SU-DHL-6 (cell line): Measurements from ENCODE around the gene MGMT.

Experiments used
- H2AFZ ChIP-seq: fragments of 200-600 bp; sonication (generic); 2 replicates; pipeline ENCODE4 v1.6.1; 2014; ENCODE audit warnings: low read depth, mild to moderate bottlenecking, moderate library complexity, mixed read lengths, antibody characterized with exemption, low read length; ENCODE audit not compliant: severe bottlenecking
- H3F3A ChIP-seq: fragments of 200-600 bp; shearing (Covaris generic); 2 replicates; pipeline ENCODE4 v1.6.0; 2016; ENCODE audit warnings: antibody characterized with exemption, mild to moderate bottlenecking; ENCODE audit not compliant: insufficient read depth
- H3K27ac ChIP-seq: fragments of 200-600 bp; sonication (generic); 2 replicates; pipeline ENCODE4 v1.5.1; 2016; ENCODE audit warnings: low read depth, mild to moderate bottlenecking, low read length, moderate library complexity, mixed read lengths
- H3K27me3 ChIP-seq: fragments of 200-600 bp; sonication (generic), shearing (Covaris generic); 2 replicates; pipeline ENCODE4 v1.6.0; 2014; ENCODE audit warnings: mild to moderate bottlenecking, low read length
- H3K36me3 ChIP-seq: fragments of 200-600 bp; sonication (generic); 2 replicates; pipeline ENCODE4 v1.6.1; 2014; ENCODE audit warnings: mild to moderate bottlenecking, low read length, mixed read lengths
- H3K4me2 ChIP-seq: fragments of 300-600, 200-600 bp; shearing (Covaris generic), sonication (generic); 2 replicates; pipeline ENCODE4 v1.6.0; 2014; ENCODE audit warnings: low read length, low read depth, mild to moderate bottlenecking; ENCODE audit not compliant: poor library complexity, severe bottlenecking
- H3K4me3 ChIP-seq: fragments of 200-600 bp; sonication (generic); 2 replicates; pipeline ENCODE4 v1.5.1; 2014; ENCODE audit warnings: antibody characterized with exemption, low read length, mild to moderate bottlenecking, mixed read lengths; ENCODE audit not compliant: insufficient read depth, poor library complexity, severe bottlenecking
- H3K79me2 ChIP-seq: fragments of 200-600 bp; sonication (generic); 2 replicates; pipeline ENCODE4 v1.6.1; 2014; ENCODE audit warnings: mild to moderate bottlenecking, low read length, moderate library complexity; ENCODE audit not compliant: insufficient read depth
- H3K9ac ChIP-seq: fragments of 200-600 bp; sonication (generic); 2 replicates; pipeline ENCODE4 v1.7.0; 2014; ENCODE audit warnings: mild to moderate bottlenecking, low read length
- H3K9me2 ChIP-seq: fragments of 200-600 bp; sonication (generic); replicated peaks from 2 replicates; pipeline ENCODE4 v1.6.1; 2014; ENCODE audit warnings: low read length; ENCODE audit not compliant: insufficient read depth
- H3K9me3 ChIP-seq: fragments of 200-600 bp; sonication (generic); 2 replicates; pipeline ENCODE4 v1.6.1; 2014; ENCODE audit warnings: low read length, mixed read lengths; ENCODE audit not compliant: insufficient read depth
- H4K20me1 ChIP-seq: fragments of 200-600 bp; sonication (generic); 2 replicates; pipeline ENCODE4 v1.6.1; 2014; ENCODE audit warnings: low read depth, mild to moderate bottlenecking, antibody characterized with exemption, low read length, moderate library complexity, mixed read lengths
- CTCF ChIP-seq: fragments of 200-600 bp; sonication (generic); IDR thresholded peaks from one replicate; pipeline ENCODE4 v1.5.1; 2017; ENCODE audit warnings: antibody characterized with exemption, mild to moderate bottlenecking, low read length, moderate library complexity; ENCODE audit not compliant: insufficient read depth, poor library complexity, severe bottlenecking
- EZH2phosphoT487 ChIP-seq: fragments of 200-600 bp; sonication (generic), shearing (Covaris generic); conservative IDR thresholded peaks from 2 replicates; pipeline ENCODE4 v1.6.1; 2018; ENCODE audit warnings: mild to moderate bottlenecking, antibody characterized with exemption, low read length, moderate library complexity, mixed read lengths

Gene MGMT

GRCh38 chr10:129755158-129755591 is 288.1 kb downstream of the MGMT start:
- Histone ChIP-seq H3K36me3 (no peaks in the 10 kb centered on the region), H3K4me3 (no peak overlapping the region), H3K79me2 (no peaks in the 10 kb centered on the region), H3F3A (no peaks in the 10 kb centered on the region), H3K27me3 (no peaks in the 10 kb centered on the region), H4K20me1 (no peaks in the 10 kb centered on the region; the same call in 1 of the 2 replicates), H3K9me2 (no peaks in the 10 kb centered on the region), H3K27ac (no peak overlapping the region), H3K4me2 (no peak overlapping the region), H3K9ac (no peak overlapping the region), H3K9me3 (no peaks in the 10 kb centered on the region), H2AFZ (no peak overlapping the region)
- TF ChIP-seq CTCF (no peak), EZH2phosphoT487 (no peak)

GRCh38 chr10:129755621-129756020 is 288.6 kb downstream of the MGMT start:
- Histone ChIP-seq H3K9me2 (no peaks in the 10 kb centered on the region), H3K27ac (no peak overlapping the region), H3K4me3 (no peak overlapping the region), H3K9me3 (no peaks in the 10 kb centered on the region), H4K20me1 (no peaks in the 10 kb centered on the region; the same call in 1 of the 2 replicates), H2AFZ (no peak overlapping the region), H3K9ac (no peak overlapping the region), H3F3A (no peaks in the 10 kb centered on the region), H3K36me3 (no peaks in the 10 kb centered on the region), H3K4me2 (no peak overlapping the region), H3K79me2 (no peaks in the 10 kb centered on the region), H3K27me3 (no peaks in the 10 kb centered on the region)
- TF ChIP-seq CTCF: no peak
- no peak for TF ChIP-seq EZH2phosphoT487

GRCh38 chr10:129756912-129757901 is 290.2 kb downstream of the MGMT start:
- H3F3A ChIP-seq: no peaks in the 10 kb centered on the region
- no peaks in the 10 kb centered on the region; the same call in 1 of the 2 replicates for H4K20me1 ChIP-seq
- TF ChIP-seq EZH2phosphoT487 (no peak), CTCF (no peak)
- H3K9me2 ChIP-seq: no peaks in the 10 kb centered on the region
- H3K4me2 ChIP-seq: no peak overlapping the region
- no peak overlapping the region for H3K9ac ChIP-seq
- H3K79me2 ChIP-seq: no peaks in the 10 kb centered on the region
- H3K36me3 ChIP-seq: no peaks in the 10 kb centered on the region
- no peak overlapping the region for H3K27ac ChIP-seq
- H3K27me3 ChIP-seq: no peaks in the 10 kb centered on the region
- no peak overlapping the region for H2AFZ ChIP-seq
- no peak overlapping the region for H3K4me3 ChIP-seq
- H3K9me3 ChIP-seq: no peaks in the 10 kb centered on the region
